ENCODE results near the gene KDM3B. TPM values are rescaled to one million over a fixed set of nuclear protein-coding genes. Genes with fewer than 3 reads are reported as not detected.

The KDM3B gene
- total and polyA plus RNA-seq, 9 of the 15 experiments (the other 6 are each of a cell fraction or from before 2014, with no cell fraction given): 13.8 to 62.8 (median 41.9) TPM

- TF ChIP-seq DMBX1 (CRISPR knock-in tag; IDR thresholded peaks at IDR 0.05; ENCODE audit: borderline replicate concordance) (no peak), CTBP1 (IDR thresholded peaks at IDR 0.05; ENCODE audit: borderline replicate concordance) (no peak), KLF13 (tag; IDR thresholded peaks at IDR 0.05; ENCODE audit: borderline replicate concordance, low read depth) (no peak), RBM34 (IDR thresholded peaks at IDR 0.05; ENCODE audit: borderline replicate concordance, insufficient read depth, low read length) (no peak), IRF1 (CRISPR knock-in tag; IDR thresholded peaks at IDR 0.05; ENCODE audit: borderline replicate concordance) (no peak), FOS (IDR thresholded peaks at IDR 0.05; ENCODE audit: extremely low read depth, insufficient read length) (no peak), SAFB2 (IDR thresholded peaks at IDR 0.05; ENCODE audit: borderline replicate concordance, low read depth, low read length, severe bottlenecking) (no peak), ZBTB26 (CRISPR knock-in tag; IDR thresholded peaks at IDR 0.05) (no peak), MAZ (CRISPR knock-in tag; conservative IDR thresholded peaks at IDR 0.05 in 1 of 2, IDR thresholded peaks at IDR 0.05 in 1 of 2) (no peak), XRCC3 (IDR thresholded peaks at IDR 0.05) (peak; percentile 12; the same call in 1 of the 2 replicates), MCM7 (IDR thresholded peaks at IDR 0.05) (no peak), RERE (CRISPR knock-in tag; IDR thresholded peaks at IDR 0.05; ENCODE audit: borderline replicate concordance) (peak; percentile 70; the same call in 1 of the 2 replicates), HNRNPH1 (optimal IDR thresholded peaks at IDR 0.05; ENCODE audit: low read depth, low read length) (no peak), ZNF655 (CRISPR knock-in tag; IDR thresholded peaks at IDR 0.05) (no peak), PTTG1 (tag; IDR thresholded peaks at IDR 0.05; ENCODE audit: low read depth) (no peak), HBP1 (CRISPR knock-in tag; IDR thresholded peaks at IDR 0.05) (no peak)
Measured at GRCh38 chr5:138466900-138467710, 114.6 kb downstream of the KDM3B start (continued).
